ENCODE data around the gene PTPRZ1. TPM values are rescaled to one million over a fixed set of nuclear protein-coding genes. Genes with fewer than 3 reads are reported as not detected.

Gene PTPRZ1
- total and polyA plus RNA-seq, 2 of the 13 experiments (the other 11 are each of a cell fraction or from before 2014, with no cell fraction given) = not detected

DNA sequence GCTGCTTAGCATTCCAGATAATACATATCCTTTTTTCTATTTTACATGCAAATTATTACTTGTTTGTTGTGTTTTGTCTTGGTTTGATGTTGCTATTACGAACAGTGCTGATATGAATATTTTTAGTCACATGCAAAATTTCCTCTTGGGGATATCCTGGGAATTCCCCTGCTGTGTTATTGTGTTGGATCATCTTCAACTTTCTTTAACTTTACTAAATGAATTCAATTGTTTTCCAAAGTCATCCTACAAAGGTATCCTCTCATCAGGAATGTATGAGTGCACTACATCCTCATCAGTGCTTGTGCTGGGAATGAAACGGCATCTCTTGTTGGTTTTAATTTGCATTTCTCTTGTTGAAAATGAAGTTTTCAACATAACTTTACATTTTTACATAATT lies 184.0 kb downstream of the PTPRZ1 start (continued):
- TF ChIP-seq, protein P1, sequence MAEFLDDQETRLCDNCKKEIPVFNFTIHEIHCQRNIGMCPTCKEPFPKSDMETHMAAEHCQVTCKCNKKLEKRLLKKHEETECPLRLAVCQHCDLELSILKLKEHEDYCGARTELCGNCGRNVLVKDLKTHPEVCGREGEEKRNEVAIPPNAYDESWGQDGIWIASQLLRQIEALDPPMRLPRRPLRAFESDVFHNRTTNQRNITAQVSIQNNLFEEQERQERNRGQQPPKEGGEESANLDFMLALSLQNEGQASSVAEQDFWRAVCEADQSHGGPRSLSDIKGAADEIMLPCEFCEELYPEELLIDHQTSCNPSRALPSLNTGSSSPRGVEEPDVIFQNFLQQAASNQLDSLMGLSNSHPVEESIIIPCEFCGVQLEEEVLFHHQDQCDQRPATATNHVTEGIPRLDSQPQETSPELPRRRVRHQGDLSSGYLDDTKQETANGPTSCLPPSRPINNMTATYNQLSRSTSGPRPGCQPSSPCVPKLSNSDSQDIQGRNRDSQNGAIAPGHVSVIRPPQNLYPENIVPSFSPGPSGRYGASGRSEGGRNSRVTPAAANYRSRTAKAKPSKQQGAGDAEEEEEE (CRISPR knock-in tag; IDR thresholded peaks at IDR 0.05; ENCODE audit: borderline replicate concordance) = no peak

DNA sequence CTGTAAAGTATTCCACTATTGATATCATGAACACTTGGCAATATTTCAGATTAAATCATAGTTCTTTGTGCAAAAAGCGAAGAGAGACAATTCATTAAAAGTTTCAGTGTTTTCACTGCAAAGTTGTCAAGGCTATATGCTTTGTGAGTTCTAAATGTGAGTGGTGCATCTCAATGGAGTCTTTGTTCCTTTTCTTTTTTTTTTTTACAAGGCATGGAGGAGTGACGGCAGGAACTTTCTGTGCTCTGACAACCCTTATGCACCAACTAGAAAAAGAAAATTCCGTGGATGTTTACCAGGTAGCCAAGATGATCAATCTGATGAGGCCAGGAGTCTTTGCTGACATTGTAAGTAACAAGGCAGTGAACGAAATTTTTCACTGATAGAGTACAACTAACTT lies 186.6 kb downstream of the PTPRZ1 start:
- intact Hi-C loops (cut with micrococcal nuclease; ENCODE audit: unreplicated experiment) = no loop called here
- Histone ChIP-seq H3K4me1 (ENCODE audit: insufficient read depth, low read length) (no peaks in the 10 kb centered on the region), H2AFZ (ENCODE audit: low read length) (no peak overlapping the region), H3K9ac (ENCODE audit: insufficient read depth, low read depth, low read length) (no peak overlapping the region), H3K27me3 (ENCODE audit: control insufficient read depth in 1 of 2, insufficient read depth in 2 of 2, low read length in 2 of 2) (peaks cover 0 to 2% of the 10 kb centered on the region in 2 experiments; a peak in 1 of 5 replicates), H3K79me2 (ENCODE audit: insufficient read depth, low read length) (no peaks in the 10 kb centered on the region), H3K27ac (ENCODE audit: extremely low read length, insufficient read depth, low read length) (no peak overlapping the region), H3K4me2 (ENCODE audit: low read depth, low read length) (no peak overlapping the region), H3K36me3 (replicated peaks in 1 of 2; ENCODE audit: control insufficient read depth in 1 of 2, insufficient read depth in 2 of 2, low read length in 2 of 2) (no peaks in the 10 kb centered on the region), H3K9me3 (ENCODE audit: low read length) (no peaks in the 10 kb centered on the region), H3K4me3 (replicated peaks in 1 of 3; ENCODE audit: insufficient read depth in 1 of 3, low read depth in 2 of 3, low read length in 3 of 3) (no peak overlapping the region), H4K20me1 (ENCODE audit: insufficient read depth, low read length) (no peaks in the 10 kb centered on the region)
- ATAC-seq = no peak
- BruUV-seq (replicated peaks) = no TSS peak
- POLR2A ChIA-PET = no interaction called here
- in situ Hi-C loops (cut with HindIII; ENCODE audit: extremely low pct_ligation_motif_present, low pct_unique_long_range_greater_than_20kb) = no loop called here
- WGBS (ENCODE audit: low lambda C conversion rate) = 2% methylated on average over 4 of the region's 4 CpGs
- TF ChIP-seq ZNF124 (CRISPR knock-in tag; IDR thresholded peaks at IDR 0.05) (no peak), ZNF672 (CRISPR knock-in tag; IDR thresholded peaks at IDR 0.05) (no peak), ZNF550 (CRISPR knock-in tag; IDR thresholded peaks at IDR 0.05; ENCODE audit: borderline replicate concordance) (no peak), TAF1 (CRISPR knock-in tag; IDR thresholded peaks at IDR 0.05) (no peak), GTF3A (CRISPR knock-in tag; conservative IDR thresholded peaks at IDR 0.05) (no peak), MAFF (IDR thresholded peaks at IDR 0.05; ENCODE audit: low read depth, low read length) (no peak), RBAK (CRISPR knock-in tag; IDR thresholded peaks at IDR 0.05) (no peak), HMGA1 (CRISPR knock-in tag; conservative IDR thresholded peaks at IDR 0.05) (no peak), SALL2 (CRISPR knock-in tag; IDR thresholded peaks at IDR 0.05) (no peak), ATM (IDR thresholded peaks at IDR 0.05; ENCODE audit: borderline replicate concordance) (no peak), ZNF180 (CRISPR knock-in tag; IDR thresholded peaks at IDR 0.05; ENCODE audit: borderline replicate concordance, low read depth) (no peak), ZNF292 (CRISPR knock-in tag; IDR thresholded peaks at IDR 0.05; ENCODE audit: borderline replicate concordance, low read depth) (no peak), ZNF552 (CRISPR knock-in tag; IDR thresholded peaks at IDR 0.05; ENCODE audit: borderline replicate concordance) (no peak), JARID2 (CRISPR knock-in tag; IDR thresholded peaks at IDR 0.05; ENCODE audit: insufficient replicate concordance) (no peak), TCF7 (IDR thresholded peaks at IDR 0.05; ENCODE audit: low read depth) (no peak), CCAR2 (optimal IDR thresholded peaks at IDR 0.05; ENCODE audit: low read depth, low read length) (no peak)
- TF ChIP-seq, protein P2, sequence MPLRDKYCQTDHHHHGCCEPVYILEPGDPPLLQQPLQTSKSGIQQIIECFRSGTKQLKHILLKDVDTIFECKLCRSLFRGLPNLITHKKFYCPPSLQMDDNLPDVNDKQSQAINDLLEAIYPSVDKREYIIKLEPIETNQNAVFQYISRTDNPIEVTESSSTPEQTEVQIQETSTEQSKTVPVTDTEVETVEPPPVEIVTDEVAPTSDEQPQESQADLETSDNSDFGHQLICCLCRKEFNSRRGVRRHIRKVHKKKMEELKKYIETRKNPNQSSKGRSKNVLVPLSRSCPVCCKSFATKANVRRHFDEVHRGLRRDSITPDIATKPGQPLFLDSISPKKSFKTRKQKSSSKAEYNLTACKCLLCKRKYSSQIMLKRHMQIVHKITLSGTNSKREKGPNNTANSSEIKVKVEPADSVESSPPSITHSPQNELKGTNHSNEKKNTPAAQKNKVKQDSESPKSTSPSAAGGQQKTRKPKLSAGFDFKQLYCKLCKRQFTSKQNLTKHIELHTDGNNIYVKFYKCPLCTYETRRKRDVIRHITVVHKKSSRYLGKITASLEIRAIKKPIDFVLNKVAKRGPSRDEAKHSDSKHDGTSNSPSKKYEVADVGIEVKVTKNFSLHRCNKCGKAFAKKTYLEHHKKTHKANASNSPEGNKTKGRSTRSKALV (CRISPR knock-in tag; IDR thresholded peaks at IDR 0.05) = no peak
- no peak for DNase-seq (ENCODE audit: low spot score)
- CTCF ChIA-PET (ENCODE audit: low intra/inter-chr PET ratio, low total read pairs) = no interaction called here
- no peak for FAIRE-seq
